ENCODE results near the gene PATL2. TPM values are rescaled to one million over a fixed set of nuclear protein-coding genes. Genes with fewer than 3 reads are reported as not detected.
"Not testable (repeated sequence)": the region's sequence is repeated elsewhere in the genome, so short reads cannot be mapped to it uniquely, and the experiment has no call there.

Gene PATL2
- 0.72 TPM for total RNA-seq (ENCODE audit: insufficient read depth, low replicate concordance)

GRCh38 chr15:44711096-44711742 lies at the start of gene PATL2, which contains the start of gene B2M:
PATL2 (minus strand) TSS chr15:44711323; CDS start chr15:44676490, 34,833 bp downstream.
B2M (plus strand) TSS chr15:44711517; CDS start chr15:44711547, 30 bp downstream.
- peak; percentile 99 for DNase-seq (ENCODE audit: low spot score)

GRCh38 chr15:44753345-44753744 lies 42.2 kb upstream of the PATL2 start:
- no peak for DNase-seq (ENCODE audit: low spot score)

GRCh38 chr15:44743454-44743853 lies 32.3 kb upstream of the PATL2 start:
- not testable (repeated sequence) for DNase-seq (ENCODE audit: low spot score)

DNA sequence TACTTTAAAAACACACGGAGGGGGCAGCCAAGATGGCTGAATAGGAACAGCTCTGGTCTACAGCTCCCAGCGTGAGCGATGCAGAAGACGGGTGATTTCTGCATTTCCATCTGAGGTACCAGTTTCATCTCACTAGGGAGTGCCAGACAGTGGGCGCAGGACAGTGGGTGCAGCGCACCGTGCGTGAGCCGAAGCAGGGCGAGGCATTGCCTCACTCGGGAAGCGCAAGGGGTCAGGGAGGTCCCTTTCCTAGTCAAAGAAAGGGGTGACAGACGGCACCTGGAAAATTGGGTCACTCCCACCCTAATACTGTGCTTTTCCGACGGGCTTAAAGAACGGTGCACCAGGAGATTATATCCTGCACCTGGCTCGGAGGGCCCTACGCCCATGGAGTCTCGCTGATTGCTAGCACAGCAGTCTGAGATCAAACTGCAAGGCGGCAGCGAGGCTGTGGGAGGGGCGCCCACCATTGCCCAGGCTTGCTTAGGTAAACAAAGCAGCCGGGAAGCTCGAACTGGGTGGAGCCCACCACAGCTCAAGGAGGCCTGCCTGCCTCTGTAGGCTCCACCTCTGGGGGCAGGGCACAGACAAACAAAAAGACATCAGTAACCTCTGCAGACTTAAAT lies 28.2 kb upstream of the PATL2 start:
- not testable (repeated sequence) for DNase-seq (ENCODE audit: low spot score)

- DNase-seq (ENCODE audit: low spot score): peak; percentile 64
Observed at GRCh38 chr15:44738340-44738984, 27.3 kb upstream of the PATL2 start.

DNA sequence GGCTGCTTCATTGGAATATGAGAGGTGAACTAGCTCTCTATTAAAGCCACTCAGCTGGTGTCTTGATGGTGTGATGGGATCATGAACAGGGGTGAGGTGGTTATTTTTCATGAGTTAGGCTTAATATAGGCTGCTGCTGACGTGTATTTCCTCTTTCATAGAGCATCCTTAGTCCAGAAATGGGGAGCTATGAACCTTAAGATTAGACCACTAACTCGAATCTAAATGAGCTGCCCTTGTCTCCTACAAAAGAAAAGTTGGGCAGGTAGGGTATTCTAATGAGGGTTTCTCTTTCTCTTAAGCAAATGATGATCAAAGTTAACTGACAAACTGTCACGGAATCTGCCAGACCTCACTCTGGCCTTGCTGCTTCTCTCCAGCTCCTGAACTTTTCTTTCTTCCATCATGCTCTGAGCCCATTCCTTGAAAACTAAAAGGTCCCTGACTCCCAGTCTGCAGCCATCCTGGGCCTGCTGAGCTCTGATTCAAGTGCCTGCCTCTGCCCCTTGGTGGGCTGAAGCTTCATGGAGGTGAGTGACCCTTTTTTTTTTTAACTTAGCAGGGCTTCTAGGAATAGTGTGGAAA lies 25.1 kb upstream of the PATL2 start, which contains the start of gene TRIM69:
Gene TRIM69 (plus strand): TSS at position 348 of the 585 bp plus-strand sequence. CDS start 177 bp downstream, at position 525.
- no peak for DNase-seq (ENCODE audit: low spot score)

- peak; percentile 22 for DNase-seq (ENCODE audit: low spot score)
Observed at GRCh38 chr15:44735482-44736180, 24.5 kb upstream of the PATL2 start.

DNA sequence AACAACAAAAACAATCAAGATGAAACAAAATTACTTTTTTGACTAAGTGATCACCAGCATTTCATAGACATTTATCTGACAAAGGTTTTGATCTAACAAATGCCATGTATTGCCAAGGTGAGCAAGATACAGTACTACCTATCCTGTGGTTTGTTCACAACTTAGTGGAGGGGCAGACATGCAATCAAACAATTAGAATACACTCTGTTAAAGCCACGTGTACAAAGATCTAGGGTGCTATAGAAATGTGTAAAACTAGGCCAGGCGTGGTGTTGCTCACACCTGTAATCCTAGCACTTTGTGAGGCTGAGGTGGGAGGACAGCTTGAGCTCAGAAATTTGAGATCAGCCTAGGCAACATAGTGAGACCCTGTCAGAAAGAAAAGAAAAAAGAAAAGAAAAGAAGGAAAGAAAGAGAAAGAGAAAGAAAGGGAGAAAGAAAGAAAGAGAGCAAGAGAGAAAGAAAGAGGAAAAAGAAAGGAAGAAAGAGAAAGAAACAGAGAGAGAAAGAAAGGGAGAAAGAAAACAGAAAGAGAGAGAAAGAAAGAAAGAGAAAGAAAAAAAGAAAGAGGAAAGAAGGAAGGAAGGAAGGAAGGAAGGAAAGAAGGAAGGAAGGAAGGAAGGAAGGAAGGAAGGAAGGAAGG lies 23.8 kb upstream of the PATL2 start:
- no peak for DNase-seq (ENCODE audit: low spot score)

DNA sequence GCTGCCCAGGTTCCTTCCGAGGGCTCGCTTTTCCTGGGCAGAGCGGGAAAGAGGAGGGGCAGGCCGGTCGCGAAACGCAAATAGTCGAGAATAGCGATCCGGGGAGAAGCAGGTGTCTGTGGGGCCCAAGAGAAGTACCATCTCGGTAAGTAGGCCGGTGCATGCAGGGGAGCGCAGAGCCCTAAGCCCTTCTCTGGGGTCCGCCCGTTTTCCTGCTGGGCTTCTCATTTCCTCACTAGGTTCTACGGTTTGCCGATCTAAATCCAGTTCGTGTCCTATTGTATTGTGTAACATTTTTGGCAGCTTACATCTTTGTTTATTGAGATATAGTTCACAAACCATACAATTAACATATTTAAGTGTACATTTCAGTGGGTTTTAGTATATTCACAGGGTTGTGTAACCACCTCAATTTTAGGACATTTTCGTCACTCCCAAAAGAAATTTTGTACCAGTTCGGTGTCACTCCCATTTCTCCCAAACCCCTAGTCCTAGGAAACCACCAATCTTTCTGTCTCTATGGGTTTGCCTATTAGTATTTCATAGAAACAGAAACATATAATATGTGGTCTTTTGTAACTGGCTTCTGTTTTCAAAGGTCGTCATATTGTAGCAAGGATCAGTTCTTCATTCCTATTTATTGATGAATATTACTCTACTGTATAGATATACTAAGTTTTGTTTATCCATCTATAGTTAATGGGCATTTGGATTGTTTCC lies 18.4 kb upstream of the PATL2 start:
- no peak for DNase-seq (ENCODE audit: low spot score)

DNA sequence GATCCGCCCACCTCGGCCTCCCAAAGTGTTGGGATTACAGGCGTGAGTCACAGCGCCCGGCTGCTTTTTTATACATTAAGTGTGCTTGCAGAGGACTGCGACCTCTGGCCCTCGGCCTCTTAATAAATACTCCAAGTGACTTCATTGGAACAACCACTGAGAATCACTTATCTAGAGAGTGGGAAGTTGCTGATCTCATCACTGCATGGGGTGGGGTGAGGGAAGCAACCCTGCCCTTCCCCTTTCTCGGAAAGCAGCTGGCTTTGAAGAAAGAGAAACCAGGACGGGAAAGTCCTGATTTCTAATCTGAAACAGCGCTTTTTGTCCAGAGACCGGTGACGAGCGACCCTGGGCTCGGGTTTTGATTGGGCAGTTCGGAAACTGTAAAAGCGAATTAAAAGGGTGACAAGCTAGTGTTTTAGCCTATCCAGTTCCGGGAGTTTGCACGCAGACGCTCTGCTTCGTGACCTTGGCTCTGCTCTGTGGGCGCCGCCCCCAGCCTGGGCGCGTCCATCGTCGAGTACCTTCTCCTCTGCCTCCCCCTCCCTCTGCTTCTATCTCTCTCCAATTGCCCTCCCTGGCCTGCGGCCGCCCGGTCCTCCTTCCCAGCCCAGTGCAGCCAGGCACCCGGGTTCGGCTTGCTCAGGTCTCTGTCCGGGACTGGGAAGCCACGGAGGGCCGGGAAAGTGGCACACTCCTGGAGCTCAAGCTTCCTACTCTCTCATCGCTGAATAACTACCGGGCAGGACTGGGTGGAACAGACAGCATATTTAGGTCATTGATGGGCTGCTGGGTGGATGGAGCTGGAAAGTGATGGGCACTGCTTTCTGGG lies 17.7 kb upstream of the PATL2 start:
- peak; percentile 100 for DNase-seq (ENCODE audit: low spot score)

GRCh38 chr15:44728232-44728575 lies 17.1 kb upstream of the PATL2 start:
- not testable (repeated sequence) for DNase-seq (ENCODE audit: low spot score)

- no peak for DNase-seq (ENCODE audit: low spot score)
Observed at GRCh38 chr15:44727485-44728231, 16.5 kb upstream of the PATL2 start.

- DNase-seq (ENCODE audit: low spot score): peak; percentile 84
Observed at GRCh38 chr15:44726568-44727484, 15.7 kb upstream of the PATL2 start.

- DNase-seq (ENCODE audit: low spot score): peak; percentile 15
Observed at GRCh38 chr15:44726136-44726535, 15.0 kb upstream of the PATL2 start.

DNA sequence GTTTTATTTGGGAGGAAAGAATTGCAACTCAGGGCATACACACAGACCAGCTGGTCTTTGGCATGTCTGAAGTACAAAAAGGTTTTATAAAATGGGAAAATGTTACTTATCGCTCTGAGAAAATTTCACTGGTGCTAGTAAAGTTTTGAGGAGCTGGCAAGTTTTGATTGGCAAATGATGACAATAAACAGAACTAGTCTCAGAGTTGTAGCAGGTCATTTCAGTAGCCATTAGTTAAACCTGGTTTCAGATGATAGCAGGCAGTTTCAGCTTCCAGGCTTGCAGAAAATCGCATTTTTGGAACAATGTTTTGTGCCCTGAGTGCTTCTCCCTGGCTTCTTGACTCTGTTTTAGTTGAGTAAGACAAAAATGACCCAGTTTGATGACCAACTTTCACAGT lies 10.9 kb upstream of the PATL2 start:
- DNase-seq (ENCODE audit: low spot score): no peak

DNA sequence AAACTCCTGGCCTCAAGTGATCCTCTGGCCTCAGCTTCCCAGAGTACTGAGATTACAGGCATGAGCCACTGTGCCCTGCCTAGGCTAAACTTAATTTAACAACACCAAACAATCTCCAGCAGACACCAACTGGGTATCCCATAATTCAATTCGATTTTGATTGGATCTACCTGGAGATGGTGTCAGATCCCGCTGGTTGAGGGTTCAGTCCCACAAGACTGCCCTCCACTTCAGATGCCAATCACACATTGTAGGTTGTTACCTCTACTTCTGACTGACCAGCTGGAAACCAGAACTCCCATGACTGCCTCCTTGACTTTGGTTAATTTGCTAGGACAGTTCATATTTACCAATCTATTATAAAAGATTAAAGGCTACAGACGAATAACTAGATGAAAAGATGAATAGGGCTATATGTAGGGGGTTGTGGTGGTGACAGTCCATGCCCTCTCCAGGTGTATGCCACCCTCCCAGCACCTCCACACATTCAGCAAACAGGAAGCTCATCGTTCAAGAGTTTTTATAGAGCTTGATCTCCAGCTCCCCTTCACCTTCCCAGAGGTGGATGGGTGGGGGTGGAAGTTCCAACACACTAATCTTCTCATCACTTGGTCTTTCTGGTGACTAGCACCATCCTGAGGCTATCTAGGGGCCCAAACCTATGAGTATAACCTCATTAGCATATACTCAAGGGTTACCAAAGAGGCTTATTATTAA lies 9.5 kb upstream of the PATL2 start:
- no peak for DNase-seq (ENCODE audit: low spot score)

DNA sequence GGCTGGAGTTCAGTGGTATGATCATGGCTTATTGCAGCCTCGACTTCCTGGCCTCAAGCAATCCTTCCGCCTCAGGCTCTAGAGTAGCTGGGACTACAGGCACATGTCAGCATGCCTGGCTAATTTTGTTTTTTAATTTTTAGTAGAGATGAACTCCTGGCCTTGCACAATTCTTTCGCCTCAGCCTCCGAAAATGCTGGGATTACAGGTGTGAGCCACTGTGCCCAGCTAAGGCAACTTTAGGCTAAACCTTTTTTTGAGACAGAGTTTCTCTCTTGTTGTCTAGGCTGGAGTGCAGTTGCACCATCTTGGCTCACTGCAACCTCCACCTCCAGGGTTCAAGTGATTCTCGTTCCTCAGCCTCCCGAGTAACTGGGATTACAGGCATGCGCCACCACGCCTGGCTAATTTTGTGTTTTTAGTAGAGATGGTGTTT lies 8.9 kb upstream of the PATL2 start:
- DNase-seq (ENCODE audit: low spot score): not testable (repeated sequence)
